ENCODE results near the gene OSBPL8.

The OSBPL8 gene

DNA sequence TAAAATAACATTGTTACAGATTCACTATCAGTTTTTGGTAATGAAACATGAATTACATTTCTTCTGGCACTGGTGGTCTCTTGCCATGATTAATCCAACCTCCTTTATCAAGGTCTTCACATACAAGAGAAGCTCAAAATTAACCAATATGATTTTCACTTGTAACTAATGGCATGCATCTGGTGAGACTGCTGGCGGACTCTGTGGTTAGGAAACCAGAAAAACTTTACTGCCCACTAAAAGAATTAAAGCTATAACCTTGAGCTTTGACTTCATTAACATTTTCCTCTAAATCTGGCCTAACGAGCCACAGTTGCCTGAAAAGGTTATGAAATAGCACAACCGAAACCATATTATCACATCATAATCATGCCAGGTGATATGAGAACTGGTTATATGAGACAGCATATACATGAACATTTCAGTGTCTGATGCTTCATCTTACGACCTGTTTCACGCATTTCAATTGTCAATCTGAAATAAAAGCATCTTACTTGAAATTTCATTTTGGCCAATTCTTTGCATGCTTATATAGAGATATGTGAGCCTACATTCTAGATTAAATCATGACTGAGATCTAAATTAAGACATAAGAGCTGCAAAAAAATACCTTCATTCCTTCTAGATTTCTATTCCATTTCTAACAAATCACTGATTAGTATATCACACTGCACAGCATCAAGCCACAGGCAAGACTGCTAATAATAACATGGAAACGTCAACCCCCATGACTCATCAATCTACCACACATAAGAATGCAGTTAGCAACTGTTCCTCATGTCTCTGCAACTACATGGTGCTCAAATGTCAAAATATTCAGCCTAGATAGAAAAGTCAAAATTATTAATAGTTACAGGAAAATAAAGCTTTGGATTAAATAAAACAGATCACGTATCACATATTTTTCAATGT, 89.3 kb downstream of the OSBPL8 start:
- TF ChIP-seq, protein P1, sequence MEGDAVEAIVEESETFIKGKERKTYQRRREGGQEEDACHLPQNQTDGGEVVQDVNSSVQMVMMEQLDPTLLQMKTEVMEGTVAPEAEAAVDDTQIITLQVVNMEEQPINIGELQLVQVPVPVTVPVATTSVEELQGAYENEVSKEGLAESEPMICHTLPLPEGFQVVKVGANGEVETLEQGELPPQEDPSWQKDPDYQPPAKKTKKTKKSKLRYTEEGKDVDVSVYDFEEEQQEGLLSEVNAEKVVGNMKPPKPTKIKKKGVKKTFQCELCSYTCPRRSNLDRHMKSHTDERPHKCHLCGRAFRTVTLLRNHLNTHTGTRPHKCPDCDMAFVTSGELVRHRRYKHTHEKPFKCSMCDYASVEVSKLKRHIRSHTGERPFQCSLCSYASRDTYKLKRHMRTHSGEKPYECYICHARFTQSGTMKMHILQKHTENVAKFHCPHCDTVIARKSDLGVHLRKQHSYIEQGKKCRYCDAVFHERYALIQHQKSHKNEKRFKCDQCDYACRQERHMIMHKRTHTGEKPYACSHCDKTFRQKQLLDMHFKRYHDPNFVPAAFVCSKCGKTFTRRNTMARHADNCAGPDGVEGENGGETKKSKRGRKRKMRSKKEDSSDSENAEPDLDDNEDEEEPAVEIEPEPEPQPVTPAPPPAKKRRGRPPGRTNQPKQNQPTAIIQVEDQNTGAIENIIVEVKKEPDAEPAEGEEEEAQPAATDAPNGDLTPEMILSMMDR (IDR thresholded peaks at IDR 0.05): no peak
- no peak for TF ChIP-seq ZFX (IDR thresholded peaks at IDR 0.05; ENCODE audit: borderline replicate concordance)
- H3K27ac ChIP-seq: no peak overlapping the region

DNA sequence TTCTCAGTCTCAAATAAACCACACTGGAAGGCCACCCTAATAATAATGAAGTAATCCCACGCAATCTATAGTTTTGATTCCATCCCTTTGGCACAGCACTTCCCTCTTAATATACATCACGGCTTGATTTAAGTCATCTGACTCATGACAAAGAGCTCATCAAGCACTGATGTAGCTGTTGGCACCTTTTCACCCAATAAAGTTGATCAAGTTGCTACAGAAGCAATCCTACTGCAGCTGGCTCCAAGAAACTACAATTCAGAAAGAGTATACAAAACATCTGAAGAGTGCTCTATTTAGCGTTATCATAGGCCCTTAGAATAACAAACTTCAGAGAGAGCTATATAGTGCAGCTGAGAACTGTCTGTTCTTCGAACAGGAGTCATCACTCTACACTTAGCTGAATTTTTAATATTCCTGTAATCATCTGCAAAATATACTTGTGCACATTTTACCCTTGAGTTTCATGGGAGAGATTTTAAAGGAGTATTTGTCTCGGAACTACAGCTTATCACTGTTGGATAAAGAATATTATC, 94.9 kb downstream of the OSBPL8 start:
- TF ChIP-seq ZFX (IDR thresholded peaks at IDR 0.05; ENCODE audit: borderline replicate concordance): no peak
- H3K27ac ChIP-seq: no peak overlapping the region

DNA sequence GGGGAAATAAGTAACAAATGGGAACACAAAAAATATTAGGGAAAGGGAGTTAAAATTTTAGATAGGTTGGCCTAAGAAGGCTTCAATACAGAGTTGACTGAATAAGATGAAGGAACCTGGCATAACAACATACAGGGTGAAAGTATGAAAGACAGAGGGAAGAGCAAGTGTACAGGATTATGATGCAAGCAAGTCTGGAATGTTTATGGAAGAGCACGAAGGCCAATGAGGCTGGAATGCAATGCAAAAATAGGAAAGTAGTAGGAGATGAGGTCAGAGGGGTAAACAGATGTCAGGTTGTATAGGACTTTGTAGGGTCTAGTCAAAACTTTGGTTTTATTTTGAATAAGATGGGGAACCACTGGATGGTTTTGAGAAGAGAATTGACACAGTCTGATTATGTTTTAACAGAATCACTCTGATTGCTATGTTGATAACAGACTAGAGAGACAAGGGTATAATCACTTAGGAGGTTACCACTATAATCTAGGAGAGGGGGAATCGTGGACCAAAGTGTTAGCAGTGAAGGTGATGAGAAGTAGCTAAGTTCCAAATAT, 96.8 kb downstream of the OSBPL8 start:
- TF ChIP-seq, protein P1 (IDR thresholded peaks at IDR 0.05): no peak
- TF ChIP-seq ZFX (IDR thresholded peaks at IDR 0.05; ENCODE audit: borderline replicate concordance): no peak
- H3K27ac ChIP-seq: no peak overlapping the region; the same call in 1 of the 2 replicates

DNA sequence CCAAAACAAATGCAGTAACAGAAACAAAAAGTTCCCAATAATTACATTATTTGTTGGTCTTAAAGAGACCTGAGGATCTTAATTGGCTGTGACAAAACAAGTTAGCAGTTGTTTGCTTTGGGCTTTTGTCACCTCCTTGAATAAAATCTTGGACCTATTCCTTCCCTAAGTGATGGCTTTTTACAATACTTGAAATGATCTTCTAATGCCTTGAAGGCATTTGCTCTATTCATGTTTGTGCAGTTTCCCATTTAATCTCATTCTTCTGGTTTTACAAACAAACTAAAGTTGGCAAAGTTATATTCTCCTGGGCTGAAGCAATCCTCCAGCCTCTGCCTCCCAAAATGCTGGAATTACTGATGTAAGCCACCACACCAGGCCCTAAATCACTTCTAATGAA, 98.8 kb downstream of the OSBPL8 start:
- TF ChIP-seq, protein P1 (IDR thresholded peaks at IDR 0.05): no peak
- no peak for TF ChIP-seq ZFX (IDR thresholded peaks at IDR 0.05; ENCODE audit: borderline replicate concordance)
- peak overlapping the region; percentile 44 for H3K27ac ChIP-seq

DNA sequence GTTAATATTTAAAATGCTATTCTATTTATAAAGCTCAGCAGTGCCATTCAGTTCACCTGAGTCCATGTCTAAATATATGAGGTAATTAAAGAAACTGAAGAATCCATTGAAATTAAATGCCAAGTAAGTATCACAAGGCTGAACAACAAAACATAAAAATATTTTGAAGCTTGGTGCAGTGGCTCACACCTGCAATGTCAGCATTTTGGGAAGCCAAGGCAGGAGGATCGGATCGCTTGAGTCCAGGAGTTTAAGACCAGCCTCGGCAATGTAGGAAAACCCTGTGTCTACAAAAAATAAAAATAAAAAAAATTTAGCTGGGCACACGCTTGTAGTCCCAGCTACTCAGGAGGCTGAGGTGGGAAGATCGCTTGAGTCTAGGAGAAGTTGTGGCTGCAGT, 101.8 kb downstream of the OSBPL8 start:
- no peak for TF ChIP-seq ZFX (IDR thresholded peaks at IDR 0.05; ENCODE audit: borderline replicate concordance)
- TF ChIP-seq, protein P1 (IDR thresholded peaks at IDR 0.05): no peak
- no peak overlapping the region for H3K27ac ChIP-seq

DNA sequence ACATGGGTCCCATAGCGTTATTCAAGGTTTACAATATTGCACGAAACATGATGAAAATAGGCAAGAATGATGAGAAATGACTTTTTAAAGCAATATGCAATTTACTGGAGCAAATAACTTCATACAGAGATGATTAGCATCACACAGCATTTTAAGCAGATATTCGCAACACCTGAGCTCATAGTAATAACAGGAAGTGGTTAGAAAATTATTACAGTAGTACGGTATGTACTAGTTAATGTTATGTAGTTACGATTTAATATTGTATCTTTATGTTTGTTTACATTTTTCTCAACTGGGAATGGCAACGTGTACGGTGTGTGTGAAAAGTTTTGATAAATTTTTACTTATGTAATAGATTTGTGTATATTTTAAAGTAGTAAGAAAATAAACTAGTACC, 102.6 kb downstream of the OSBPL8 start:
- no peak for TF ChIP-seq ZFX (IDR thresholded peaks at IDR 0.05; ENCODE audit: borderline replicate concordance)
- TF ChIP-seq, protein P1 (IDR thresholded peaks at IDR 0.05): no peak
- H3K27ac ChIP-seq: no peak overlapping the region; the same call in 1 of the 2 replicates

DNA sequence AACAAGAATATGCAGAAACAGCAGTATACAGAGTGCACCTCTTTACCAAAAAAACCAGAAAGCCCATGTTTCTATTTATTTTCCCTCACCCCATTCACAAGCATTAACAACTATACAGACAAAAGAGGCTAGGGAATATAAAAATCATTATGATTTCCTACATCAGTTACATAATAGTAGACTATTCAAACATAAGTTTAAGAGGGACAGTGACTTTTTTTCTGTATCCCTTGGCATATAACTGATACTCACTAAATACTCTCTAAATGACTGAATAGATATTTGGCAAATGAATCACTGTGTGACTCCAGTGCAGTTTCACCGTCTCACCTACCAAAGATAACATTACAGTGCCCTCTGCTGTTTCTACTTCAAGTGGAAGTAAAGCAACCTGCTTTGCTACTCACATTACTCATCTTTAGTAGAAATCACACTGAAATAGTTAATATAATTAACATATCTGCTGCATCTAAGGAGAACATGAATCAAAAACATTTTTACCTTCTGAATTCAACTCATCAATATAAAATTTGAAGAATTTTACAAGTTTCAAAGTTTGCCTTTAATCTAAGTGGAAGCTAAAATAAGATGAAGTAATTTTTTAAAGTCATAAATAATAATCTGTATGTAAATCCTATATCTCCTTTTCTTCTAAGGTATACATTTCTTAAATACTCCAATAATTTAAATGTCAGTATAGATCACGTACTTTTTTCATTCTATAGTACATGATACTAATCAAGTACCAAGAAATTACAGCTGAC, 103.8 kb downstream of the OSBPL8 start:
- H3K27ac ChIP-seq: peak overlapping the region; percentile 57
- TF ChIP-seq, protein P1 (IDR thresholded peaks at IDR 0.05): peak; percentile 91
- no peak for TF ChIP-seq ZFX (IDR thresholded peaks at IDR 0.05; ENCODE audit: borderline replicate concordance)

Data from 22Rv1 (cell line).